HepG2 (cell line): ENCODE data around the gene MICAL3. TPM values are rescaled to one million over a fixed set of nuclear protein-coding genes. Genes with fewer than 3 reads are reported as not detected.

Experiments
- ARNT2 ChIP-seq: sonication (generic); formaldehyde crosslinking; IDR thresholded peaks from 2 replicates; pipeline ENCODE4 v1.8.0; 2022; ENCODE audit warnings: mild to moderate bottlenecking, low read depth, missing genetic modification reagents, moderate library complexity
- ESRRA ChIP-seq: sonication (generic); formaldehyde crosslinking; IDR thresholded peaks from 2 replicates; pipeline ENCODE4 v1.5.1; 2020; ENCODE audit warnings: mild to moderate bottlenecking, low read depth, missing genetic modification reagents
- GATAD1 ChIP-seq: IDR thresholded peaks from 2 replicates; pipeline ENCODE4 v1.6.1; 2016; ENCODE audit warnings: missing genetic modification reagents, missing compliant biosample characterization
- GTF3A ChIP-seq: sonication (generic); formaldehyde crosslinking; conservative IDR thresholded peaks from 2 replicates; pipeline ENCODE4 v1.4.0; 2020; ENCODE audit warnings: mild to moderate bottlenecking, missing genetic modification reagents
- HMG20B ChIP-seq: conservative IDR thresholded peaks from 2 replicates; pipeline ENCODE4 v1.6.1; 2016; ENCODE audit warnings: missing genetic modification reagents, missing compliant biosample characterization
- HNF4A ChIP-seq: sonication (generic); formaldehyde crosslinking; IDR thresholded peaks from 2 replicates; pipeline ENCODE4 v1.4.0; 2020; ENCODE audit warnings: missing genetic modification reagents
- MYNN ChIP-seq: sonication (generic); formaldehyde crosslinking; IDR thresholded peaks from 2 replicates; pipeline ENCODE4 v1.4.0; 2020; ENCODE audit warnings: mild to moderate bottlenecking, low read depth, missing genetic modification reagents
- SRY ChIP-seq: sonication (generic); formaldehyde crosslinking; IDR thresholded peaks from 2 replicates; pipeline ENCODE4 v1.8.0; 2022; ENCODE audit warnings: mild to moderate bottlenecking, missing genetic modification reagents
- TBP ChIP-seq: sonication (generic); formaldehyde crosslinking; IDR thresholded peaks from 2 replicates; pipeline ENCODE4 v1.5.0; 2020; ENCODE audit warnings: missing genetic modification reagents
- ZNF264 ChIP-seq: sonication (generic); formaldehyde crosslinking; IDR thresholded peaks from 2 replicates; pipeline ENCODE4 v1.4.0; 2020; ENCODE audit warnings: missing genetic modification reagents
- ZNF317 ChIP-seq: sonication (generic); formaldehyde crosslinking; IDR thresholded peaks from 2 replicates; pipeline ENCODE4 v1.5.0; 2020; ENCODE audit warnings: mild to moderate bottlenecking, missing genetic modification reagents
- ZNF501 ChIP-seq: sonication (generic); formaldehyde crosslinking; IDR thresholded peaks from 2 replicates; pipeline ENCODE4 v1.5.1; 2020; ENCODE audit warnings: mild to moderate bottlenecking, moderate library complexity, missing genetic modification reagents
- ZNF589 ChIP-seq: sonication (generic); formaldehyde crosslinking; conservative IDR thresholded peaks from 2 replicates; pipeline ENCODE4 v1.8.0; 2022; ENCODE audit warnings: mild to moderate bottlenecking, moderate library complexity, missing genetic modification reagents
- ZNF660 ChIP-seq: sonication (generic); formaldehyde crosslinking; IDR thresholded peaks from 2 replicates; pipeline ENCODE4 v1.5.1; 2020; ENCODE audit warnings: mild to moderate bottlenecking, low read depth, missing genetic modification reagents, borderline replicate concordance
- polyA plus RNA-seq, 8 experiments: library from polyadenylated mRNA; depleted of rRNA in 3 of 8; stranded (reverse) in 7 of 8; unstranded in 1 of 8; fragments of >200 nt; fragmentation: Illumina TruSeq in 4 of 8; extraction: Trizol in 4 of 8; gene quantifications; 2 replicates each; pipeline versions ENCODE4 v1.2.1 to v1.2.3, GENCODE V29; 2011 to 2016; ENCODE audit warnings: low read depth in 4 of 8, missing spikeins in 1 of 8, mixed read lengths in 1 of 8; ENCODE audit not compliant: insufficient read depth in 1 of 8
- total RNA-seq, 5 experiments: library from RNA; depleted of rRNA; stranded (reverse); fragments of >200 nt; fragmentation: Illumina TruSeq; extraction: Trizol; gene quantifications; 2 replicates each; pipeline ENCODE4 v1.2.3, GENCODE V29; 2016; ENCODE audit warnings: low read depth in 1 of 5
- TF ChIP-seq, protein P1 (sequence below): sonication (generic); formaldehyde crosslinking; IDR thresholded peaks from 2 replicates; pipeline ENCODE4 v1.4.0; 2020; ENCODE audit warnings: mild to moderate bottlenecking, missing genetic modification reagents
- TF ChIP-seq, protein P2 (sequence below): sonication (generic); formaldehyde crosslinking; IDR thresholded peaks from one replicate; pipeline ENCODE4 v1.5.1; 2020; ENCODE audit warnings: mild to moderate bottlenecking, missing genetic modification reagents; ENCODE audit errors: not compliant biosample characterization
- TF ChIP-seq, protein P3 (sequence below): IDR thresholded peaks from 2 replicates; pipeline ENCODE4 v1.6.1; 2012; ENCODE audit warnings: inconsistent platforms
- TF ChIP-seq, protein P4 (sequence below): sonication (generic); formaldehyde crosslinking; IDR thresholded peaks from 2 replicates; pipeline ENCODE4 v1.9.0; 2021; ENCODE audit warnings: missing genetic modification reagents, borderline replicate concordance

Gene MICAL3
- total and polyA plus RNA-seq, 2 of the 13 experiments (the other 11 are each of a cell fraction or from before 2014, with no cell fraction given): 5.3 to 12.5 TPM

DNA sequence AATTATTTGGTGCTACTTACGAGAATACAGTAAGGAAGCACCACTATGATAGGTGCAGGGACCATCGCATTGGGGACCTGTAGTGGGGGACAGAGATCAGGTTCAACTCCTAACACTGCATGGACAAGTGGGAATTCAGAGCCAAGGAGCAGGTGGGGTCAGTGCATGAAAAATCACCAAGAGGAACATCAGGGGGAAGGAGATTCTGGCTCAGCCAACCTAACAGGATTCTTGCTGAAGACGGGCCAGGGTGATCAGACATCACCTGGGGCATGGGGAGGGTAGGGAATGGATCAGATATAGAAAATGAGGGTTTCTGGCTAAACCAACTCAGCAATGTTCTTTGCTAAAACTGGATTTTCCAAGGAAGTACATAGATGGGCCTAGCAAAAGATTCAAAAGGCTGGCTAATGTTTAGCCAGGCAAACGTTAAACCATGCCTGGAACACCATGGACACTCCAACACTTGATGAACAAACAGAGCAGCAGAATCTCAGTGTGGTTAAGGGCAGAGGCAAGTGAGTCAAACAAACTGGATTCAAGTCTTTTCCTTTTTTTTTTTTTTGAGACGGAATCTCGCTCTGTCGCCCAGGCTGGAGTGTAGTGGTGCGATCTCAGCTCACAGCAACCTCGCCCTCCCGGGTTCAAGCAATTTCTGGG lies 70.0 kb downstream of the MICAL3 start (continued):
- TF ChIP-seq ZNF264 (CRISPR knock-in tag) (no peak), SRY (no peak), MYNN (CRISPR knock-in tag) (no peak), ZNF589 (no peak), ZNF660 (CRISPR knock-in tag) (no peak), GATAD1 (no peak), GTF3A (CRISPR knock-in tag) (no peak), ARNT2 (no peak), TBP (CRISPR knock-in tag) (no peak), ZNF501 (no peak; the same call in 1 of the 2 replicates), HNF4A (CRISPR knock-in tag) (no peak), HMG20B (CRISPR knock-in tag) (no peak), ZNF317 (no peak), ESRRA (no peak)
- TF ChIP-seq, protein P1, sequence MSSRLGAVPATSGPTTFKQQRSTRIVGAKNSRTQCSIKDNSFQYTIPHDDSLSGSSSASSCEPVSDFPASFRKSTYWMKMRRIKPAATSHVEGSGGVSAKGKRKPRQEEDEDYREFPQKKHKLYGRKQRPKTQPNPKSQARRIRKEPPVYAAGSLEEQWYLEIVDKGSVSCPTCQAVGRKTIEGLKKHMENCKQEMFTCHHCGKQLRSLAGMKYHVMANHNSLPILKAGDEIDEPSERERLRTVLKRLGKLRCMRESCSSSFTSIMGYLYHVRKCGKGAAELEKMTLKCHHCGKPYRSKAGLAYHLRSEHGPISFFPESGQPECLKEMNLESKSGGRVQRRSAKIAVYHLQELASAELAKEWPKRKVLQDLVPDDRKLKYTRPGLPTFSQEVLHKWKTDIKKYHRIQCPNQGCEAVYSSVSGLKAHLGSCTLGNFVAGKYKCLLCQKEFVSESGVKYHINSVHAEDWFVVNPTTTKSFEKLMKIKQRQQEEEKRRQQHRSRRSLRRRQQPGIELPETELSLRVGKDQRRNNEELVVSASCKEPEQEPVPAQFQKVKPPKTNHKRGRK: no peak
- TF ChIP-seq, protein P2, sequence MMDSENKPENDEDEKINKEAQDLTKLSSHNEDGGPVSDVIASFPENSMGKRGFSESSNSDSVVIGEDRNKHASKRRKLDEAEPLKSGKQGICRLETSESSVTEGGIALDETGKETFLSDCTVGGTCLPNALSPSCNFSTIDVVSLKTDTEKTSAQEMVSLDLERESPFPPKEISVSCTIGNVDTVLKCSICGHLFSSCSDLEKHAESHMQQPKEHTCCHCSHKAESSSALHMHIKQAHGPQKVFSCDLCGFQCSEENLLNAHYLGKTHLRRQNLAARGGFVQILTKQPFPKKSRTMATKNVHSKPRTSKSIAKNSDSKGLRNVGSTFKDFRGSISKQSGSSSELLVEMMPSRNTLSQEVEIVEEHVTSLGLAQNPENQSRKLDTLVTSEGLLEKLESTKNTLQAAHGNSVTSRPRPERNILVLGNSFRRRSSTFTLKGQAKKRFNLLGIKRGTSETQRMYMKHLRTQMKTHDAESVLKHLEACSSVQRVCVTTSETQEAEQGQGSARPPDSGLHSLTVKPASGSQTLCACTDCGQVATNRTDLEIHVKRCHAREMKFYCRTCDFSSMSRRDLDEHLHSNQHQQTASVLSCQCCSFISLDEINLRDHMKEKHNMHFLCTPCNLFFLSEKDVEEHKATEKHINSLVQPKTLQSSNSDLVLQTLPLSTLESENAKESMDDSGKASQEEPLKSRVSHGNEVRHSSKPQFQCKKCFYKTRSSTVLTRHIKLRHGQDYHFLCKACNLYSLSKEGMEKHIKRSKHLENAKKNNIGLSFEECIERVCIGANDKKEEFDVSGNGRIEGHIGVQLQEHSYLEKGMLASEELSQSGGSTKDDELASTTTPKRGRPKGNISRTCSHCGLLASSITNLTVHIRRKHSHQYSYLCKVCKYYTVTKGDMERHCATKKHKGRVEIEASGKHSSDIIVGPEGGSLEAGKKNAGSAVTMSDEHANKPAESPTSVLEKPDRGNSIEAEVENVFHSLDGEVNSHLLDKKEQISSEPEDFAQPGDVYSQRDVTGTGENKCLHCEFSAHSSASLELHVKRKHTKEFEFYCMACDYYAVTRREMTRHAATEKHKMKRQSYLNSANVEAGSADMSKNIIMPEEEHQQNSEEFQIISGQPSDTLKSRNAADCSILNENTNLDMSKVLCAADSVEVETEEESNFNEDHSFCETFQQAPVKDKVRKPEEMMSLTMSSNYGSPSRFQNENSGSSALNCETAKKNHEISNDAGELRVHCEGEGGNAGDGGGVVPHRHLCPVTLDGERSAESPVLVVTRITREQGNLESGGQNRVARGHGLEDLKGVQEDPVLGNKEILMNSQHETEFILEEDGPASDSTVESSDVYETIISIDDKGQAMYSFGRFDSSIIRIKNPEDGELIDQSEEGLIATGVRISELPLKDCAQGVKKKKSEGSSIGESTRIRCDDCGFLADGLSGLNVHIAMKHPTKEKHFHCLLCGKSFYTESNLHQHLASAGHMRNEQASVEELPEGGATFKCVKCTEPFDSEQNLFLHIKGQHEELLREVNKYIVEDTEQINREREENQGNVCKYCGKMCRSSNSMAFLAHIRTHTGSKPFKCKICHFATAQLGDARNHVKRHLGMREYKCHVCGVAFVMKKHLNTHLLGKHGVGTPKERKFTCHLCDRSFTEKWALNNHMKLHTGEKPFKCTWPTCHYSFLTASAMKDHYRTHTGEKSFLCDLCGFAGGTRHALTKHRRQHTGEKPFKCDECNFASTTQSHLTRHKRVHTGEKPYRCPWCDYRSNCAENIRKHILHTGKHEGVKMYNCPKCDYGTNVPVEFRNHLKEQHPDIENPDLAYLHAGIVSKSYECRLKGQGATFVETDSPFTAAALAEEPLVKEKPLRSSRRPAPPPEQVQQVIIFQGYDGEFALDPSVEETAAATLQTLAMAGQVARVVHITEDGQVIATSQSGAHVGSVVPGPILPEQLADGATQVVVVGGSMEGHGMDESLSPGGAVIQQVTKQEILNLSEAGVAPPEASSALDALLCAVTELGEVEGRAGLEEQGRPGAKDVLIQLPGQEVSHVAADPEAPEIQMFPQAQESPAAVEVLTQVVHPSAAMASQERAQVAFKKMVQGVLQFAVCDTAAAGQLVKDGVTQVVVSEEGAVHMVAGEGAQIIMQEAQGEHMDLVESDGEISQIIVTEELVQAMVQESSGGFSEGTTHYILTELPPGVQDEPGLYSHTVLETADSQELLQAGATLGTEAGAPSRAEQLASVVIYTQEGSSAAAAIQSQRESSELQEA (CRISPR knock-in tag): no peak
- TF ChIP-seq, protein P3, sequence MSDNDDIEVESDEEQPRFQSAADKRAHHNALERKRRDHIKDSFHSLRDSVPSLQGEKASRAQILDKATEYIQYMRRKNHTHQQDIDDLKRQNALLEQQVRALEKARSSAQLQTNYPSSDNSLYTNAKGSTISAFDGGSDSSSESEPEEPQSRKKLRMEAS: no peak
- TF ChIP-seq, protein P4, sequence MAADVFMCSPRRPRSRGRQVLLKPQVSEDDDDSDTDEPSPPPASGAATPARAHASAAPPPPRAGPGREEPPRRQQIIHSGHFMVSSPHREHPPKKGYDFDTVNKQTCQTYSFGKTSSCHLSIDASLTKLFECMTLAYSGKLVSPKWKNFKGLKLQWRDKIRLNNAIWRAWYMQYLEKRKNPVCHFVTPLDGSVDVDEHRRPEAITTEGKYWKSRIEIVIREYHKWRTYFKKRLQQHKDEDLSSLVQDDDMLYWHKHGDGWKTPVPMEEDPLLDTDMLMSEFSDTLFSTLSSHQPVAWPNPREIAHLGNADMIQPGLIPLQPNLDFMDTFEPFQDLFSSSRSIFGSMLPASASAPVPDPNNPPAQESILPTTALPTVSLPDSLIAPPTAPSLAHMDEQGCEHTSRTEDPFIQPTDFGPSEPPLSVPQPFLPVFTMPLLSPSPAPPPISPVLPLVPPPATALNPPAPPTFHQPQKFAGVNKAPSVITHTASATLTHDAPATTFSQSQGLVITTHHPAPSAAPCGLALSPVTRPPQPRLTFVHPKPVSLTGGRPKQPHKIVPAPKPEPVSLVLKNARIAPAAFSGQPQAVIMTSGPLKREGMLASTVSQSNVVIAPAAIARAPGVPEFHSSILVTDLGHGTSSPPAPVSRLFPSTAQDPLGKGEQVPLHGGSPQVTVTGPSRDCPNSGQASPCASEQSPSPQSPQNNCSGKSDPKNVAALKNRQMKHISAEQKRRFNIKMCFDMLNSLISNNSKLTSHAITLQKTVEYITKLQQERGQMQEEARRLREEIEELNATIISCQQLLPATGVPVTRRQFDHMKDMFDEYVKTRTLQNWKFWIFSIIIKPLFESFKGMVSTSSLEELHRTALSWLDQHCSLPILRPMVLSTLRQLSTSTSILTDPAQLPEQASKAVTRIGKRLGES (CRISPR knock-in tag): no peak
